Astrocyte (in vitro differentiated cells and primary cell): Measurements from ENCODE around the gene SPOPL. TPM values are rescaled to one million over a fixed set of nuclear protein-coding genes. Genes with fewer than 3 reads are reported as not detected.

Experiments used
- DNase-seq: peaks from one replicate; pipeline ENCODE4 v3.0.0-alpha.2; 2010; ENCODE audit warnings: low read depth
- FAIRE-seq: peaks from 2 replicates; lab custom pipeline; 2011; peaks lifted over from hg19 to GRCh38; lab: Jason Lieb, UNC
- H2AFZ ChIP-seq: 2 replicates; pipeline ENCODE4 v1.6.0; 2012; ENCODE audit warnings: low read depth, low read length, inconsistent platforms
- H3K27ac ChIP-seq: 2 replicates; pipeline ENCODE4 v1.5.1; 2011; ENCODE audit warnings: low read depth, low read length, inconsistent platforms
- H3K27me3 ChIP-seq: 2 replicates; pipeline ENCODE4 v1.6.0; 2011; ENCODE audit warnings: low read length, inconsistent platforms; ENCODE audit not compliant: insufficient read depth
- H3K36me3 ChIP-seq: 2 replicates; pipeline ENCODE4 v1.5.1; 2011; ENCODE audit warnings: low read length, inconsistent platforms; ENCODE audit not compliant: insufficient read depth
- H3K4me1 ChIP-seq: 2 replicates; pipeline ENCODE4 v1.5.1; 2011; ENCODE audit warnings: low read length, inconsistent platforms; ENCODE audit not compliant: insufficient read depth
- H3K4me2 ChIP-seq: 2 replicates; pipeline ENCODE4 v1.6.0; 2012; ENCODE audit warnings: low read length, inconsistent platforms
- H3K4me3 ChIP-seq: 2 replicates; pipeline ENCODE4 v1.5.1; 2011; ENCODE audit warnings: low read depth, mild to moderate bottlenecking, low read length, inconsistent platforms; ENCODE audit not compliant: insufficient read depth
- H3K79me2 ChIP-seq: 2 replicates; pipeline ENCODE4 v1.6.0; 2012; ENCODE audit warnings: mild to moderate bottlenecking, low read length, inconsistent platforms; ENCODE audit not compliant: insufficient read depth
- H3K9ac ChIP-seq: 2 replicates; pipeline ENCODE4 v1.6.0; 2012; ENCODE audit warnings: mild to moderate bottlenecking, low read length, inconsistent platforms
- H3K9me3 ChIP-seq: 2 replicates; pipeline ENCODE4 v1.5.1; 2012; ENCODE audit warnings: low read depth, mild to moderate bottlenecking, low read length, inconsistent platforms; ENCODE audit not compliant: insufficient read depth
- H4K20me1 ChIP-seq: 2 replicates; pipeline ENCODE4 v1.6.0; 2012; ENCODE audit warnings: low read length, inconsistent platforms; ENCODE audit not compliant: insufficient read depth
- H3K27ac Mint-ChIP-seq: one replicate; pipeline ENCODE4 v1.8.0; 2021; ENCODE audit warnings: mild to moderate bottlenecking, mixed read lengths; ENCODE audit not compliant: unreplicated experiment
- H3K27me3 Mint-ChIP-seq: one replicate; pipeline ENCODE4 v1.8.0; 2021; ENCODE audit warnings: low read depth, mixed read lengths; ENCODE audit not compliant: unreplicated experiment
- H3K36me3 Mint-ChIP-seq: one replicate; pipeline ENCODE4 v1.8.0; 2021; ENCODE audit warnings: low read depth, mixed read lengths; ENCODE audit not compliant: unreplicated experiment
- H3K4me1 Mint-ChIP-seq: one replicate; pipeline ENCODE4 v1.8.0; 2021; ENCODE audit warnings: low read depth, mixed read lengths; ENCODE audit not compliant: unreplicated experiment
- H3K4me3 Mint-ChIP-seq: one replicate; pipeline ENCODE4 v1.8.0; 2021; ENCODE audit warnings: mild to moderate bottlenecking, moderate library complexity, mixed read lengths; ENCODE audit not compliant: unreplicated experiment
- H3K9me3 Mint-ChIP-seq: one replicate; pipeline ENCODE4 v1.8.0; 2021; ENCODE audit warnings: mild to moderate bottlenecking, mixed read lengths; ENCODE audit not compliant: unreplicated experiment
- EZH2 ChIP-seq: IDR thresholded peaks from 2 replicates; pipeline ENCODE4 v1.6.1; 2012; ENCODE audit warnings: mild to moderate bottlenecking, low read length, inconsistent platforms; ENCODE audit not compliant: insufficient read depth
- total RNA-seq: library from RNA; stranded (reverse); gene quantifications from 2 replicates; pipeline ENCODE4 v1.2.1, GENCODE V29; 2021
- TF ChIP-seq, protein P1 (sequence below): IDR thresholded peaks from 2 replicates; pipeline ENCODE4 v1.5.1; 2011; ENCODE audit warnings: low read depth, mild to moderate bottlenecking, inconsistent platforms, low read length, moderate library complexity; ENCODE audit not compliant: insufficient read depth

SPOPL gene
- total RNA-seq, 1 donor from 2014 or later, result 23.2 TPM

- Mint-ChIP-seq H3K4me1 (peaks cover 1% of the 10 kb centered on the region), H3K9me3 (no peaks in the 10 kb centered on the region), H3K27ac (no peak overlapping the region), H3K27me3 (no peaks in the 10 kb centered on the region), H3K4me3 (no peak overlapping the region), H3K36me3 (no peaks in the 10 kb centered on the region)
- Histone ChIP-seq H3K9me3 (no peaks in the 10 kb centered on the region), H3K79me2 (no peaks in the 10 kb centered on the region), H3K9ac (no peak overlapping the region), H4K20me1 (no peaks in the 10 kb centered on the region), H2AFZ (no peak overlapping the region), H3K36me3 (no peaks in the 10 kb centered on the region), H3K4me1 (no peaks in the 10 kb centered on the region), H3K4me3 (no peak overlapping the region), H3K27ac (no peak overlapping the region), H3K27me3 (no peaks in the 10 kb centered on the region), H3K4me2 (no peak overlapping the region)
- TF ChIP-seq EZH2, result no peak
- TF ChIP-seq, protein P1, sequence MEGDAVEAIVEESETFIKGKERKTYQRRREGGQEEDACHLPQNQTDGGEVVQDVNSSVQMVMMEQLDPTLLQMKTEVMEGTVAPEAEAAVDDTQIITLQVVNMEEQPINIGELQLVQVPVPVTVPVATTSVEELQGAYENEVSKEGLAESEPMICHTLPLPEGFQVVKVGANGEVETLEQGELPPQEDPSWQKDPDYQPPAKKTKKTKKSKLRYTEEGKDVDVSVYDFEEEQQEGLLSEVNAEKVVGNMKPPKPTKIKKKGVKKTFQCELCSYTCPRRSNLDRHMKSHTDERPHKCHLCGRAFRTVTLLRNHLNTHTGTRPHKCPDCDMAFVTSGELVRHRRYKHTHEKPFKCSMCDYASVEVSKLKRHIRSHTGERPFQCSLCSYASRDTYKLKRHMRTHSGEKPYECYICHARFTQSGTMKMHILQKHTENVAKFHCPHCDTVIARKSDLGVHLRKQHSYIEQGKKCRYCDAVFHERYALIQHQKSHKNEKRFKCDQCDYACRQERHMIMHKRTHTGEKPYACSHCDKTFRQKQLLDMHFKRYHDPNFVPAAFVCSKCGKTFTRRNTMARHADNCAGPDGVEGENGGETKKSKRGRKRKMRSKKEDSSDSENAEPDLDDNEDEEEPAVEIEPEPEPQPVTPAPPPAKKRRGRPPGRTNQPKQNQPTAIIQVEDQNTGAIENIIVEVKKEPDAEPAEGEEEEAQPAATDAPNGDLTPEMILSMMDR, result no peak
- DNase-seq, result no peak
- no peak for FAIRE-seq
Measured at GRCh38 chr2:138474100-138474825, 27.3 kb upstream of the SPOPL start.

DNA sequence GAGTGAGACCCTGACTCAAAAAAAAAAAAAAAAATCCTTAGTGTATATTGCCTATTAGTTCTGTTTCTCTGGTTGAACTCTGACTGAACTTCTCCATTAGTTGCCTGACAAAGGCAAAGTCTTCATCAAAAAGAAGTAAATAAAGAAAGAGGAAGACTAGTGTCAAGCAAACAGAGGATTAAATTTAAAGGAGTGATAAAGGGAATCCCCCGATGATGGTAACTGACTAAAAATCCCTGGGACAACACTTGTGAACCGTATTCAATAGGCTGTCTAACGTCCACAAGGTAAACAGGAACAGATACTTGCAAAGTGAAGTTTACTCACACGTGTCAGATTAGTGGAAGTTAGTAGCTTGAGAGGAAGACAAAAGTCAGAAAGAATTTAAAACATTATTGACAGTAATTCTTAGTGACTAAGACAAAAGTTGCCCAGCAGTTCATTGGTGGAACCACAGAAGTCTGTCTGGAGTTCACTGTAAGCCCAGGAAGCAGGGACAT, 26.2 kb upstream of the SPOPL start:
- no peaks in the 10 kb centered on the region for H3K9me3 Mint-ChIP-seq
- peaks cover 1% of the 10 kb centered on the region for H3K4me1 Mint-ChIP-seq
- no peaks in the 10 kb centered on the region for H3K4me1 ChIP-seq
- no peaks in the 10 kb centered on the region for H3K9me3 ChIP-seq
- DNase-seq, result no peak
- H3K36me3 Mint-ChIP-seq, result no peaks in the 10 kb centered on the region
- no peak overlapping the region for H3K9ac ChIP-seq
- no peak overlapping the region for H3K27ac Mint-ChIP-seq
- TF ChIP-seq EZH2, result no peak
- TF ChIP-seq, protein P1, result no peak
- H3K27me3 ChIP-seq, result no peaks in the 10 kb centered on the region
- H3K4me3 Mint-ChIP-seq, result no peak overlapping the region
- no peaks in the 10 kb centered on the region for H3K27me3 Mint-ChIP-seq
- H3K27ac ChIP-seq, result no peak overlapping the region
- no peak overlapping the region for H3K4me2 ChIP-seq
- H2AFZ ChIP-seq, result no peak overlapping the region
- no peak for FAIRE-seq
- H3K79me2 ChIP-seq, result no peaks in the 10 kb centered on the region
- no peaks in the 10 kb centered on the region for H4K20me1 ChIP-seq
- no peak overlapping the region for H3K4me3 ChIP-seq
- no peaks in the 10 kb centered on the region for H3K36me3 ChIP-seq

DNA sequence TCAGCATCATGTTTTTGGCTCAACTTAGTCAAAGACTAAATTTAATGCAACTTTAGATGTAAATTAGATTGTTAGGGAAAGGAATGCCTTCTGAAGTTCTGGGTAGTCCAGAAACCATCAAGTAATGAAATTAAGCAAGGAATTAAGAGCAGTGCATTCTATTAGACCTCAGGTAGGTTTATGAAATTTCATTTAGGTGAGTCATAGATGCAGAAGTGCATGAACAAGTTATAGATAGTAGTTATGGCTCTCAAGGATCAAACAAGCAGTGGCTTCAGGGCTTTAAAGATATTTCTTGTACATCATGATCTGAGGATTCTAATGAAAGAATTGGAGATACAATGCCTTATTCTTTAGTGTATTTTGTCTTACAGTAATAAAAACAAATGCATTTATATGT, 25.4 kb upstream of the SPOPL start:
- no peaks in the 10 kb centered on the region for H3K79me2 ChIP-seq
- H3K27ac Mint-ChIP-seq, result no peak overlapping the region
- H3K4me3 ChIP-seq, result no peak overlapping the region
- H3K27me3 ChIP-seq, result no peaks in the 10 kb centered on the region
- no peak for FAIRE-seq
- no peak overlapping the region for H3K4me2 ChIP-seq
- no peaks in the 10 kb centered on the region for H3K4me1 ChIP-seq
- H3K36me3 ChIP-seq, result no peaks in the 10 kb centered on the region
- H4K20me1 ChIP-seq, result no peaks in the 10 kb centered on the region
- H3K27ac ChIP-seq, result no peak overlapping the region
- H3K9ac ChIP-seq, result no peak overlapping the region
- no peaks in the 10 kb centered on the region for H3K9me3 Mint-ChIP-seq
- H3K4me1 Mint-ChIP-seq, result peaks cover 1% of the 10 kb centered on the region
- no peaks in the 10 kb centered on the region for H3K27me3 Mint-ChIP-seq
- H2AFZ ChIP-seq, result no peak overlapping the region
- no peaks in the 10 kb centered on the region for H3K9me3 ChIP-seq
- DNase-seq, result no peak
- H3K36me3 Mint-ChIP-seq, result no peaks in the 10 kb centered on the region
- H3K4me3 Mint-ChIP-seq, result no peak overlapping the region
- no peak for TF ChIP-seq EZH2
- TF ChIP-seq, protein P1, result no peak
